ENCODE measurements around the gene DPH6.
"Not testable (repeated sequence)": the region's sequence is repeated elsewhere in the genome, so short reads cannot be mapped to it uniquely, and the experiment has no call there.

DPH6 gene

DNA sequence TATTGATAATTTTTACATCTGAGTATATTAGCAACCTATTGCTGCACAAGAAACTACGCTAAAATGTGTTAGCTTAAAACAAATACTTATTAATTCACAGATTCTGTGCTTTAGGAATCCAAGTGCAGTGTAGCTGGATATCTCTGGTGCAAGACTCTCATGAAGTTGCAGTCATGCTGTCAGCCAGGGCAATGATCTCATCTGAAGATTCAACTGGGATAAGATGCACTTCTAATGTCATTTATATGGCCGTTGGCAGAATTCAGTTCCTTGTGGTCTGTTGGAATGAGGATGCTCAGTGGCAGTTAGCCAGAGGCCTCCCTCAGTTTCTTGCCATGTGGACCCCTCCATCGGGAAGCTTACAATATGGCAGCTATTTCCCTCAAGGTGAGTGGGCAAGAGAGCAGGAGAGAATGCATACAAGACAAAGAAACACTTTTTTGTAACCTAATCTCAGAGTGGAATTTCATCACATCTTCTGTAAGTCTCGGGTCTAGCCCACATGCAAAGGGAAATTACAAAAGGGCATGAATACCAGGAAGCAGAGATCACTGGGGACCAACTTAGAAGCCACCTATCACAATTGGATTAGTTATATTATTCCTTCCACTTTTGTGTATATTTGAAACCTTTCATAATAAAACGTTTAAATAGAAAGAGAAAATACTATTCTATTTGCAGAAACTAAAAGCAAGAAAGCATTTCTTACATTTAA lies 61.6 kb downstream of the DPH6 start:
- DNase-seq, result no peak

DNA sequence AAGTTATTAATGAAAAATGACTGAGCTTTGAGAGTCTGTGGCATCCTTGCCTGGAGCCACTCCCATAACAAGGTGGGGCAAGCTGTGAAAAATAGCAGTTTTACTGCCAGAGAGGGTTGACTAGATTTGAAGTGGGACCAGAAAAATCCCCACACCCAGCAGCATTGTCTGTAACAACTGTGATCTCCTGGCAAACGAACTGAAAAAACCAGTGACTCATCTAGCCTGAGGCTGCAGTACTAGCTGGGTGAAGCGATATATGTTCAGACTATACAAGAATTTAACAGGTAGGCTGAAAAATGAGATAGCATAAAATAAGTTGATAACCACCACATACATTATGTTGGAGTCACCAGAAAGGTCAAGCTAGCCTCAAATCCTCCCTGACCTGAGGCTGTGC lies 64.0 kb downstream of the DPH6 start:
- no peak for DNase-seq

DNA sequence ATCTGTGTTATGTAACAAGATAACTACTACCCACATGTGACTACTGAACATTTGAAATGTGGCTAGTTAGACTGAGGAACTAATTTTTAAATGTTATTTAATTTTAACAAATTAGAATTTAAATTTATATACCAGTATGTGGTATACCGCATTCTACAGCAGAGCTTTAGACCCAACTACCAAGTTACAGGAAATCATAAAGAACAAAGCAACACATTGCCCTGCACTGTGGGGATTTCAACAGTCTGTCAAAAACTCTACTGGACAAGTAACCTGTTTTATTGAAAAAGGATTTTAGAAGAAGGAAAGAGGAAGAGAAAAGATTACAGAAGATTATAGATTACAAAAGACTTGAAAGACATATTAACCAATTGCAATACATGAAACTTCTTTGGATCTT lies 64.9 kb downstream of the DPH6 start:
- DNase-seq, result no peak

DNA sequence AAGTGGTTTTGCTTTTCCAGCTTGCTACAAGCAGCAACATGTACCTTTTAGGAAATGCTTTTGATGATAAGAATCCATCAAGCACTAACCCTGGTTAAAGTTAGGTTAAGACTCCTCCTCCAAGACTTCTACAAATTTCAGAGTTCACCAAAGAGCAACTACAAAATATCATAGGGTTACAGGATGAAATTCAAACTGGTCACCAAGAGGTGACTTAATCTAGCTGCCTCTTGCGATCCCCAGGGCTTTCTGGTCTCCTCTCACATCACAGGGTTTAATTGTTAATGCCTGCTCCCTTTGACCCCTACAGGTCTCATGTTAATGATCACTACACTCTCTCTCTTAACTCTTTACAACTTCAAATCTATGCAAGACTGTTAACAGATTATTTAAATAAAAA lies 66.5 kb downstream of the DPH6 start:
- DNase-seq, result no peak

DNA sequence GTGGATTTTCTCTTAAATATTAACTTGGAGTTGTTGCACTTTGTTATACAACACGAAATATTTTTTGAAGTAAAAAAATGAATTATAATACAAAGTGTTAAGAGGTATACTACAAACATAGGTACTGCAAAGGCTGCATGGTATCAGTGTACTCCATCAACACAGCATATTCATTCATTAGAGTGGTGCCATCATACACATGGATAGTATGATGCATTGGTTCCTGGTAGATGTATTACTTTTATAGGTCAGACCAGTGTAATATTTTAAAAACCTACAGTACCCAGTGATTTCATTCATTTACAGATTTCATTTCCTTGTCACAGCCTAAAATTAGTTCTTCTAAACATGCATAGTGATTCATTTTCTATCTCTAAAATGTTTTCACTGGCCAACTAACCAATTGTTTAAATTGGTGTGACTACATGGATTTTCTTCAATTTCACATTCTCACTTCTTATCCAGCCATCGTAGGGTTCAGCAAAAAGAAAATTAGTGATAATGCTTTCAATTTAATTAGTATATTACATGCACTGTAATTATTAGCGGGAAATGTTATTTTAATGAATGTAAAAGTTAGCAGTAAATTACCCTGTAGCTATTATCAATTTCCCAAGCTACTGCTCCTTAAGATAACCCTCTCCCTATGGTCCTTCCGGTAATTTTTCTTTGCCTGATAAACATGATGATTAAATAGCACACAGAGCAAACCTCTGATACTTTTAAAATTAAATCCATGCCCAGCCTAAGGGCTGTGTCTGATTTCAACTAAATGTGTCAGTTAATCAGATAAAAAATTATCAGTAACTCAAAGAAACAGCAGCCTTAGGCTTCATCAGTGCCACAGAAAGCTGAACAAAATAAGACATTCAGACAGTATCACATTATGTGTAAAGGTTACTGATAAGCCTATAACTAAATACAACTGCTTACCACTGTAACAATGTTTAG lies 68.4 kb downstream of the DPH6 start:
- no peak for DNase-seq

DNA sequence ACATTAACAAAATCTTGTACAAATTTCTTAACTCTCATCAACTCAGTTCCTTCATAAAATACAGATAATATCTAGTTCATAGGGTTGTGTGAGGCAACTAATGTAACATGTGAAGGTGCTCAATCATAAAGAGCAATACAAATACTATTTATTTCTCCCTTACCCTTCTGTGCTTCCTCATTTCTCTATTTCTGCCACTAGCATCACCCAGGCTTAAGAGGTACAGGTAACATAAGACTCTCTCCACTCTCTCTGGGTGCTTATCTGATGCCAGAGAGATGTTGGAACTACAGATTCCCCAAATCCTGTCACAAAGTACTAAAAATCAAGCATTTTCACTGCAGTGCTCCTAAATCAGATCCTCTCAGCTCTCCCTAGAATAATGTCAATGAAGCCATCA lies 74.9 kb downstream of the DPH6 start:
- DNase-seq, result no peak

DNA sequence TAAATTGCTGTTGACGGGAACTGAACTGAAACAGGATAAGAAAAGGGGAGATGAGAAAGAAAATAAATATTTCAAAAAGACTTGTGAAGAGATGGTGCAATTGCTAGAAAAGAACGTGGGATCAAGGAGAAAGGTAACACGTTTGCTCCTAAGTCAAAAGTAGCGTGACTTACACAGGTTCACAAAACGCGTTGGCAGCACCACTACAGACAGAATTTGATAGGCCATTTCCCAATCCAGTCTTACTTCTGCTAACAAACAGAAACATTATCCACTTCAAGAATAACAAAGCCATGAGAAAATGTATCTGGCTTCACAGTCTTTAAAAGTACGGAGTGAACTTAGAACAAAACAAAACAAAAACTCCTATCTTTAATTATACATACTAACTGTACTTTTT lies 75.5 kb downstream of the DPH6 start:
- no peak for DNase-seq

DNA sequence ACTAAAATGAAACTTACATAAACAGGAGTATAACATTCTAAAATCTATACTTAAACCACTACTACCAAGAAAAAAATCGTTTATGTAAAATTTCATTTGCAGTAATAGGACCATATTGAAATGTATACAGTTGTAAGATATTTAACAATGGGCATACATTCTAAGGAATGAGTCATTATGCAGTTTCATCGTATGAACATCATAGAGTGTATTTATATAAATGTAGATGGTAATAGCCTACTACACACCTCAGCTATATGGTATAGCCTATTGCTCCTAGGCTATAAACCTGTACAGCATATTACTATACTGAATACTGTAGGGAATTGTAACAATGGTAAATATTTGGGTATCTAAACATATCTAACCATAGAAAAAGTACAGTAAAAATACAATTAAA lies 79.5 kb downstream of the DPH6 start:
- no peak for DNase-seq

DNA sequence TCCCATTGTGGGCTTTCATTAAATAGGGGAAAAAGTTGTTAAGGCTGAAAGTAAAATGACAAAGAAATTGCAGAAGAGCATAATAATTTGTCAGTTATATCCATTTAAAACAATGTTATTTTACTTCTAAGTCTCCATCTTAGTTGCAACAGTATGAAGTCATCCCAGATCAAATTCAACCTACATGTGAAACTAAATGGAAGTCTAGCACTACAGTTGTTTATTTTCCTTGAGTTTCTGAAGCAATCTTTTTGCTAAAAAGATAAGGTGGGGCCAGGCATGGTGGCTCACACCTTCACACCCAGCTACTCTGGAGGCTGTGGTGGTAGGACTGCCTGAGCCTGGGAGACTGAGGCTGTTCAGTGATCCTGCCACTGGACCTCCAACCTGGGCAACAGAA lies 80.2 kb downstream of the DPH6 start:
- no peak for DNase-seq

DNA sequence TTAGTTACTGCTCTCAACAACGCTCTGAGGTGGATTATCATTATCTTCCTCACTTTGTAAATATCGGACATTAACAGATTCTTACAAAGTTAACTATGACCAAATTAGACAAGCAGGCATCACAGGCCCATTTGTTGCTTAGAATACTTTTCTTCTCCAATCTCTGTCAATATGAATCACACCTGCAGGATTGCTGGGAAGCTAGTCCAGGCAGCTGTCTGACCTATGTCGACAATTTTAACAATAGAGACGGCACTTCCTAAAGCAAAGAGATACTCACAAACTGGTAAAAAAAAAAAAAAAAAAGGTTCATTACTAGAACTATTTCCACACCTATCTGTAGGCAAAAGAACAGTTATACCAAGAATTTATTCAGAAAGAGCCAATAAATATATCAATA lies 85.3 kb downstream of the DPH6 start:
- DNase-seq, result no peak

DNA sequence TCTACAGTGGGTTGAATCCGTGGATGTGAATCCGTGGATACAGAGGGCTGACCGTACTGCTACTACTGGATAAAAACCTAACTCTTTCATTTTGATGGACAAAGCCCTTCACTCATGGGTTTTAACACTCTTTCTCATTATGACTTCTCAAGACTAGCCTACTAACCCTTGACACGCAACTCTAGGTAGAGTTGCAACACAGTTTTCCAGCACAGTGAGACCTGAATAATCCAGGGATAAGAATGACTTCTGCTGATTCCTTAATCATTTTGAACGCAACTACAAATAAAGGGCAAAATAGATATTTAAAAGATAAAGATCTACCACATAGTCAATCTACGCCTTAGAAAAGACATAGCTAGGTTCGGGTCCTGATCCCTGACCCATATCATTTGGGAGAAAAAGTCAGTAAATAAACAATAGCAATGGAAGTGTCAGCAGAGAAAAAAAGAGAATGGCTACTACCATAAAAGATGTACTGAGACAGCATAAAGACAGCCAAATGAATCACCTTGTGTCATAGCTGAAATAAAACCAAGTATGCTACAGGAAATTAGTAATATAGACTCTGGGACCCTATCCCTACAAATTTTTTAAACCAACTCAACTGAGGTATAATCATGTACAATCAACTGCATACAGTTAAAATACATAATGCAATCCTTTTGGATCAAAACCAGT lies 87.6 kb downstream of the DPH6 start:
- no peak for DNase-seq

DNA sequence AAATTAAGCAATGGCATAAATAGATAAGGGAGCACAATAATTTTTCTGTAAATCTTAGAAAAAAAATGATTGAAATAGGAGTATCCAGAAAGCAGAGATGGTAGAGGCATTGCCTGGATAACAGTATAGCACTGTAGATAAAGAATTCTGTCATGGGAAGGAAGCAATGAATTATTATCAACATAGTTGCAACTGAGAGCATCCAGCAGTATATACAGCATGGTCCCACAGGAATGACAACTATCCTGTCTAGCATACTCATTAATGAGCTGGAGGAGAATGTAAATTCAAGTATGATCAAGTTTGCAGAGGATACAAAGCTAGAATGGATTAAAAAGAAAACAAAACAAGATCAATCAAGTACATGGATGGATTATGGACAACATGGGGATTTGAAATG lies 90.8 kb downstream of the DPH6 start:
- DNase-seq, result no peak

DNA sequence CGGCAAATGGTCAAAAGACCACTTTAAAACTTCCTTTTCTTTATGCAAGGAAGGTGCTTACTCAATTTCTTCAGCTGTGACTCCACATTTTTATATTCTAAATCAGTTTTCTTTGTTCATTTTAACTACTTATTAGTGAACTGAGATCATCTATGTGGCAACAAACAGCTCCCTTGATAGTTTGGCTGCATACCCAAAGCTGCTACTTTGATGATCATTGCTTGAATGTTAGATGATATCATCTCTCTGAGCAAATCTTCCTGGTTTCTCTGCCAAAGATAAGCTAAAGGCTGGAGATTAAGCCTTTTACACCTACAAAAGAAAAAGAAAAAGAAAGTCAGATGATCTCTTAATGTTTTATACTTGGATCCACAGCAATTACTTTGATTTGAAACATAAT lies 95.5 kb downstream of the DPH6 start:
- DNase-seq, result no peak

DNA sequence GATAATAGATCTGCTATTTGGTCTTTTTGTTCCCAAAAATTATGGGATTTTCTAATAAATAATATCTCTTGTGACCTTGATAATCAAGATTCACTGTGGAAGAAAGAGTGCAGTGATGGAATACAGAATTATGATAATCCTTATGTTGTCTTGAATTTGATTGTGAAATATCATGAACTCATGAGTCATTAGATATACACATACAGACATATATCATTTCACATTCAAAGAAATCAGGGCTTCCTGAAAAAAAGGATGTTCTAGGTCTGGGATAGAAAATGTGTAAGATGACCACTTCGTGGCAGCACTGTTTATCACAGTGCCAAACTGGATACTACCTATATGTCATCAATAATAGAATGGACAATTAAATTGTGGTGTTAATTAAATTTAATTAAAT lies 97.7 kb downstream of the DPH6 start:
- no peak for DNase-seq

DNA sequence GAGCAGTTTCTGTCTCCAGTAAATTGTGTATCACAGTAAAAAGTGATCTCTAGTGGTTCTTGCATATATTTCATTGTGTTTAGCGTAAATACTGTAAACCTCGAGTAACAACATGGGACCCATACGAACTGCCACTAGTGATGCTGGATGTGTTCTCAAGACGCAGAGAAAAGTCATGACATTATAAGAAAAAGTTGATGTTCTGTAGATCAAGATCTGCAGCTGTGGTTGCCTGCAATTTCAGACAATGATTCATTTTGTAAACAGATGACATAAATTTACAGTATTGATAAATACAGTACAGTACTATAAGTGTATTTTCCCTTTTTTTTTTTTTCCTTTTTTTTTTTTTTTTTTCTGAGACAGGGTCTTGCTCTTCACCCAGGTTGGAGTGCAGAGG lies 100.1 kb downstream of the DPH6 start:
- no peak for DNase-seq

DNA sequence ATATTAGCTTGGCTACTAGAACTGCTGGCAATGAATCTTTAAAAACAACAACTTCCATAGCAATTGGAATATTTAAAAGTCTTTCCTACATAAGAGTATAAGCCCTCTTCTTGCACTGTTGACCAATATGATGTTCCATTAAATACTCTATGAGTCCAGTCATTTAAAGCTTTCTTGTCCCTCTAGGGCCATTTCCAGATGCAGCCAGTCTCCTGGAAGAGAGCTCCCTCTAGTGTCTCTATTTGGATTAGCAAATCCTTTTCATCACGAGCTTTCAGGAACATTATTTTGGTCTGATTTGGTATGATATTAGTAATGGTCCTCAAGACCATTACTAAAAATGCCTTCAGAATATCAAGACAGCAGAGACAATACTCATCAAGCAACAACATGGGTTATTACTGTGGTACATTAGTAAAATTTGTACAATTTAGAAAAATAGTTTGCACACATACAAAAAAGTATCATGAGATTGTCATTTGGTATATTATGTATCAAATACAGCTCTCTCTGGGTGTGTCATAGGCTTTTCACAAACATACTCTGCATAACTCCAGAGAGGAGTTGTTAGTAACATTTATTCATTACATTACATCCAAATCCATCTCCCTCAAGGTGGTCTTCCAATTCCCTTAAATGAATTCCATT lies 101.3 kb downstream of the DPH6 start:
- DNase-seq, result peak; percentile 12

DNA sequence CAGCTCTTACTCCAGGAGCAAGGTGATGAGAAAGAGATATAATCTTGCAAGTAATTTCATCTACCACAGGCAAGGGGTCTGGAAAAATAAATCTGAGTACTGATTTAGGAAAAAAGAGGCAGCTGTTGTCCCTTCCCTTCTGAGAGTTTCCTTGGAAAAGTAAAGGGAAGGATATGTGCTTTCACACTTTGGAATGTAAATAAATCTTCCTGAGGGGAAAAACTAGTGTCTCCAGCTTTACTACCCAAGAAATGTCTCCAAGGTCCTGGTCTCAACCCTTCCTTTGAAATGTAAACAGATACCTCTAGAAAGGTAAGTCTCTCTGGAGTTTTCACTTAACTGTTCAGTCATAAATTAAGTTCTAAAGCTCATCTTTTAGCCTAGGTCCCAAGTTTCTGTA lies 102.6 kb downstream of the DPH6 start:
- DNase-seq, result no peak

DNA sequence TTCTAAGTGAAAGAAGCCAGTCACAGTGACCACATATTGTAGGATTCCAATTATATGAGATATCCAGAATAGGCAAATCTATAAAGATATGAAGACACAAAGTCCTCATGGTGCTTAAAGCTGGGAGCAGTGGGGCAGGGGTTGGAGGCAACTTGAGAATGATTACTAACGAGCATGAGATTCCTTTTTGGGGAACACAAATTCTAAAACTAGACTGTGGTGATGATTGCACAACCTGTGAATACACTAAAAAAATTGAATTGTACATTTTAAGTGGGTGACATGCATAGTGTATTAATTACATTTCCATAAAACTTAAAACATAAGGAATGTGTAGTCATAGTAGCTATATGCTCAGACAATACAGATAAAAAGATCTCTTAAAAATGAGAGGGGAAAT lies 103.2 kb downstream of the DPH6 start:
- no peak for DNase-seq

DNA sequence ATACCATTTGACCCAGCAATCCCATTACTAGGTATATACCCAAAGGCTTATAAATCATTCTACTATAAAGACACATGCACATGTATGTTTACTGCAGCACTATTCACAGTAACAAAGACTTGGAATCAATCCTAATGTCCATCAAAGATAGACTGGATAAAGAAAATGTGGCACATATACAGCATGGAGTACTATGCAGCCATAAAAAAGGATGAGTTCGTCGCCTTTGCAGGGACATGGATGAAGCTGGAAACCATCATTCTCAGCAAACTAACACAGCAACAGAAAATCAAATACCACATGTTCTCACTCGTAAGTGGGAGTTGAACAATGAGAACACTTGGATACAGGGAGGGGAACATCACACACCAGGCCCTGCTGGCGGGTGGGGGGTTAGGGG lies 104.7 kb downstream of the DPH6 start:
- DNase-seq, result not testable (repeated sequence)

DNA sequence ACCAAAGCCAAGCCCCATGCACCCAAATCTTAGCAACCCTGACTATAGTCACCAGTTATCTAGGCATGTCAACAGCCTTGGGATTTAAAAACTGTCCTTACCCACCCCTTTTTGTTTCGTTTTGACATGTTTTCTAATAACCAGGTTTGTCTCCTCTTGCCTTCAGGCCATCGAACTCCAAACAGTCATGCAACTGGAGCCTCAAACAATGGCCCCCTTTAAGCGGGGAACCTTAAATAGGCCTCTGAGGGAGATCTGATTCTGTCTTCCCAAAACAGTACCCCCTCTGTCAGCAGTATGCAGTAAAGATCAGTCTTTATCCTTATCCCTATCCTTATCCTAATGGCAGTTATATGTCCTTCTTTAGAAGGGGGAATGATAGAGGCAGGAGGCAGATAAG lies 105.7 kb downstream of the DPH6 start:
- DNase-seq, result no peak

DNA sequence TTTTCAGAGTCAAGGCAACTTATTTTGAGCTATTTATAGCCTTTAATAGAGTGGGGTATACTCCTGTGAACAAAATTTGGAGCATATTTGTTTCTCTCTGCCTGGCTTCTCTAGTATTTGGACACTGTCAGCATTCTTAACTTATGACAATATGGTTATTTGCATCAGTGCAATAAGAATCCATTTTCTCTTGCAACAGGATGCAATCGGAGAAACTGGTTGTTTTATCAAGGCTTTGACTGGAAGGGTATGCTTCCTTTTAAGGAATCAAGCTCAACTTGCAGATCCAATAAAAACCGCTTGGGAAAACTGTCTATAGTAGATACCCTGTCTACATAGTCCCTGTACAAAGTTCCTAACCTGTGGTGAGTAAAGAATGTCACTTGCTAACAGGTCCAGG lies 106.7 kb downstream of the DPH6 start:
- DNase-seq, result no peak

DNA sequence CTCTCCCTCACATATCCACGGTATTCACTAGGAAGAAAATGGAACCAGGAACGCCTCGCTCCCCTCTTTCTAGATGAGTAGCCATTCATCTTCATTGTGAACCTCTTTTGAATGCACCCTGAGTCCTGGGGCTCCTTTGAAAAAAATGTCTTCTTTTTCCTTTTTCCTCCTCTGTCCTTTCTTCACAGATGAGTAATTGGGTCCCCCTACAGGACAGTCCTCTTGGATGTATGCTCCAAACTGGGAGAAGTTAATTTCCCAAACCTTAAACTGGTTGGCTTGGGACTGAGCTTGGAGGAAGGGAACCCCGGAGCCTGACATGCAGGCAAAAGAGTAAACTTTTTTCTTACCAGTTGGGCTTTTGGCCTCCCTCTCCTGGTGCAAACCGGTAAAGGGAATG lies 108.8 kb downstream of the DPH6 start:
- DNase-seq, result no peak

DNA sequence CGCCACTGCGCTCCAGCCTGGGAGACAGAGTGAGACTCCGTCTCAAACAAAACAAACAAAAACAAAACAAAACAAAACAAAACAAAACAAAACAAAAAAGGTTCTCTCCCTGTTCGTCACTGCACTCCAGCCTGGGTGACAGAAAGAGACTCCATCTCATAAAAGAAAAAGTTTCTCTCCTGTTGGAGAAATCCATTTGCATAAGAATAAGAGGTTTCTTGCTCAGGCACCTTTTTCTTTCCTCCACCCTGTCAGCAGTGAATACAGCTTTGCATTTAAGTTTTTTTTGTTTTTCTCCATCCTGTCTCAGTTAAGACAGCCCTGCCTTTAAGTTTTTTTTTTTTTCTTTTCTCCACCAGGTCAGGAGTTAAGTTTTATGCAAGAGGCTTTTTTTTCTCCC lies 109.5 kb downstream of the DPH6 start:
- DNase-seq, result no peak
